Measurements from ENCODE around the gene PCYT1A.

GRCh38 chr3:196273655-196274054 lies 13.9 kb downstream of the PCYT1A start:
- TF ChIP-seq GABPB1 (CRISPR knock-in tag; IDR thresholded peaks at IDR 0.05) (no peak), CTCF (IDR thresholded peaks at IDR 0.05) (no peak), PRDM15 (CRISPR knock-in tag; IDR thresholded peaks at IDR 0.05) (no peak), FOXP4 (CRISPR knock-in tag; IDR thresholded peaks at IDR 0.05) (no peak), USF2 (CRISPR knock-in tag; IDR thresholded peaks at IDR 0.05) (no peak), NFE2L1 (CRISPR knock-in tag; IDR thresholded peaks at IDR 0.05) (no peak), ZNF396 (CRISPR knock-in tag; IDR thresholded peaks at IDR 0.05; ENCODE audit: borderline replicate concordance) (no peak), JUN (CRISPR knock-in tag; IDR thresholded peaks at IDR 0.05) (no peak), MAX (CRISPR knock-in tag; IDR thresholded peaks at IDR 0.05) (no peak), ESRRA (CRISPR knock-in tag; IDR thresholded peaks at IDR 0.05; ENCODE audit: borderline replicate concordance) (no peak), TEAD4 (CRISPR knock-in tag; IDR thresholded peaks at IDR 0.05) (no peak)
- TF ChIP-seq, protein P1, sequence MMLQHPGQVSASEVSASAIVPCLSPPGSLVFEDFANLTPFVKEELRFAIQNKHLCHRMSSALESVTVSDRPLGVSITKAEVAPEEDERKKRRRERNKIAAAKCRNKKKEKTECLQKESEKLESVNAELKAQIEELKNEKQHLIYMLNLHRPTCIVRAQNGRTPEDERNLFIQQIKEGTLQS (CRISPR knock-in tag; conservative IDR thresholded peaks at IDR 0.05), result no peak
- TF ChIP-seq, protein P2, sequence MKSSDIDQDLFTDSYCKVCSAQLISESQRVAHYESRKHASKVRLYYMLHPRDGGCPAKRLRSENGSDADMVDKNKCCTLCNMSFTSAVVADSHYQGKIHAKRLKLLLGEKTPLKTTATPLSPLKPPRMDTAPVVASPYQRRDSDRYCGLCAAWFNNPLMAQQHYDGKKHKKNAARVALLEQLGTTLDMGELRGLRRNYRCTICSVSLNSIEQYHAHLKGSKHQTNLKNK (CRISPR knock-in tag; IDR thresholded peaks at IDR 0.05), result no peak
- TF ChIP-seq, protein P3, sequence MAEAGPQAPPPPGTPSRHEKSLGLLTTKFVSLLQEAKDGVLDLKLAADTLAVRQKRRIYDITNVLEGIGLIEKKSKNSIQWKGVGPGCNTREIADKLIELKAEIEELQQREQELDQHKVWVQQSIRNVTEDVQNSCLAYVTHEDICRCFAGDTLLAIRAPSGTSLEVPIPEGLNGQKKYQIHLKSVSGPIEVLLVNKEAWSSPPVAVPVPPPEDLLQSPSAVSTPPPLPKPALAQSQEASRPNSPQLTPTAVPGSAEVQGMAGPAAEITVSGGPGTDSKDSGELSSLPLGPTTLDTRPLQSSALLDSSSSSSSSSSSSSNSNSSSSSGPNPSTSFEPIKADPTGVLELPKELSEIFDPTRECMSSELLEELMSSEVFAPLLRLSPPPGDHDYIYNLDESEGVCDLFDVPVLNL (CRISPR knock-in tag; IDR thresholded peaks at IDR 0.05; ENCODE audit: borderline replicate concordance, low read depth), result no peak
